Measurements from ENCODE around the gene FBXO21.
"Not testable (repeated sequence)": the region's sequence is repeated elsewhere in the genome, so short reads cannot be mapped to it uniquely, and the experiment has no call there.

The FBXO21 gene

GRCh38 chr12:117100851-117101673 is 89.2 kb downstream of the FBXO21 start:
- DNase-seq = no peak

DNA sequence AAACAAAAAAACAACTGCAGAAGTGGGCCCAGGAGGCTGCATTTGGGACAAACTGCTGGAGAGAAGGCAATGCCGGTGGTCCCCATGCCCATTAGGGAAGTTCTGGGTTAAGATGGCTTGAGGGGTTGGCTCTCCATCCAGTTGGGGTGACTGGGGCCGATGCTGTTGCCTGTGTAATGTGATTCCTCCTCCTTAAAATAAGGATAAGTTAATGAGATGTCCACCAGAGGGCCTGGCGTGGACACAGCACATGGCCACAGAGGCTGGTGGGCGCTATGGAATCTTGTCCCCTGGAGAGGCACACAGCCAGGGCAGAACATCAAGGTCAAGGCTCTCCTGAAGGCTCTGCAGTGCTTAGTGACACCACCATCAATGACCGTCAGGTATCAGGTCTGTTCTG is 90.0 kb downstream of the FBXO21 start:
- no peak for DNase-seq

- no peak for DNase-seq
These were observed 91.7 kb downstream of the FBXO21 start for GRCh38 chr12:117098361-117099217.

- DNase-seq = no peak
These were observed 92.3 kb downstream of the FBXO21 start for GRCh38 chr12:117098024-117098360.

GRCh38 chr12:117097159-117097558 is 93.1 kb downstream of the FBXO21 start:
- DNase-seq = no peak

DNA sequence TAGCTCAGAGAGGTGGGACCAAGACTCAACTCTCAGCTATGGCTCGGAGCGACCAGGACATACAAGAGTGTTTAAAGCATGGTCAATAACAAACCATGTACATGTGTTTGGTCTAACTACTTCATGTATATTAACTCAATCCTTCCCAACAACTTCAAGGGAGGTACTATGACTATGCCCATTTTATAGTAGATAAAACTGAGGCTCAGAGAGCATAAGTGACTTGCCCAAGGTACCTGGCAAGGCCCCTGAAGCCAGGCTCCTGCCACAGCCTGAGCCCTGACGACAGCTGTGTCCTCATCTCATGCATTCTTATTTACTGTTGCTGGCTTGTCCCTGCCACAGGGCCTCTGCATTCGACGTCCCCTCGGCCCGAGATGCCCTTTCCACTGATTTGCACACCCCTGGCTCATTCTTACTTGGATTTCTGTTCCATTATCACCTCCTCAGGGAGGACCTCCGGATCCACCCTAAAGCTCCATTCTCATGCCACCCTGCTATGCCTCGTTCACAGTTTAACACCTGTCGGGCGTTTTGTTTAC is 93.7 kb downstream of the FBXO21 start:
- DNase-seq = no peak

DNA sequence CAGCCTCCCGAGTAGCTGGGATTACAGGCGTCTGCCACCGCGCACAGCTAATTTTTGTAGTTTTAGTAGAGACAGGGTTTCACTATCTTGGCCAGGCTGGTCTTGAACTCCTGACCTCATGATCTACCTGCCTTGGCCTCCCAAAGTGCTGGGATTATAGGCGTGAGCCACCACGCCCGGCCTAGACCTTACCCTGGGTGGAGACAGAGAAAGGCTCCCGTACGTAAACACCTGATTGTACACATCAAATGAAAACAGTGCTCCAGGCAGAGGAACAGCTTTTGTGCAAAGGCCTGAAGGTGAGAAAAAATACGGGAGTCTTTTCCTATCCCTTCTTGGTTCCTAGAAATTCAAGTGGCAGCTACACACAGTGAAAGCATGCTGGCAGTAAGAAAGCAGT is 95.1 kb downstream of the FBXO21 start:
- DNase-seq = not testable (repeated sequence)

DNA sequence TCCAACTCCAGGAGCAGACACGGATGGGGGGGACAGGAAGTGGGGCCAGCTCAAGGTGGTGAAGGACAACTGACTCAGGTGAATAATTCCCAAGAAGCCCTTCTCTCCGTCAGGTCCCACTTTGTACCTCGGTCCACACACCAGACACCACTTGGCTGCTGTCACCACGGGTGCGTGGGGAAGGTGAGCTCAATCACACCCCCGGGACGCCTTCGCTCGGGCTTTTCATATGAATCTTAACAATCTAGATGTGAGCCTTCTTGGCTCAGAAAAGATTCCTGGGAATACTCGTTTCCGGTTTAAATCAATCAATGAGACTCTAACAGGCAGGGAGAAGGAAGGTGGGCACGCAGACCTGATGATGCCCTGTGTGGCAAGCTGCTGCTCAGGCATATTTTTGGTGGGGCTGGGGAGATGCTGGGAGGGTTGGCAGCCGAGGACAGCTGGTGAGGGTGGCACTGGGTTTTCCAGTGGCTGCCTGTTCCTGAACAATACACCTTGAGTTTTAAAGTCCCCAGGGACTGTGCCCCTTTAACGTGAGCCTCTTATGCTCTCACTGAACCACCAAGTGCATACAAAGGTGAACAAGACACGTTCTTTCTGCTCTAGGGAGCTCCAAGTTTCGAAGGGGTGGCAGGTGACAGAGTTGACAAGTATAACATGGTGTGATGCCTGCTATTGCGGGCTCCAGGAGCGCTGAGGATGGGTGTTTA is 96.2 kb downstream of the FBXO21 start:
- peak; percentile 45 for DNase-seq

- no peak for DNase-seq
These were observed 96.8 kb downstream of the FBXO21 start for GRCh38 chr12:117093431-117093830.

DNA sequence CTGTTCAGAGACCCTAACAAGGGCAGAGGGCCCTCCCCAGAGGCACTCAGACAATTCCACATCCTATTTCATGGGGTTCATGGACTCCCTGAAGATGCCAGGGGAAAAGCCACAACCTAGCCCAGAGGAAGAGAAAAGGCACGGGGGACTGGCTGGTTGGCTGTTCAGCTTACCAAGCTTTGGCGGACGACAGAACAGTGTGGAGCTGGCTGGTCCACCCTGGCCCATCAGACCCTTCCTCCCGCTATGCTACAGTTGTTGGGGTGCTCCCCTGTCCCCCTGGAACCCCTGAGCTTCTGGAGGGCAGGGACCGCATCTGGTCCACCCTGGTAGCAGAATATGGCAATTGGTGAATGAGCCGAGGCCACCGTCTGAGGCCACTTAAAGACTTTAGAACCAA is 97.4 kb downstream of the FBXO21 start:
- no peak for DNase-seq

- no peak for DNase-seq
These were observed 97.8 kb downstream of the FBXO21 start for GRCh38 chr12:117092511-117092780.
